HL-60 (cell line): Measurements from ENCODE around the gene FAM83G.
"Not testable (repeated sequence)": the region's sequence is repeated elsewhere in the genome, so short reads cannot be mapped to it uniquely, and the experiment has no call there.

Experiments used
- DNase-seq, 2 experiments: peaks; one replicate each; pipeline ENCODE4 v3.0.0-alpha.2; 2010 to 2020; ENCODE audit warnings: low read depth in 1 of 2, low spot score in 1 of 2
- H3K27ac ChIP-seq: fragments of 250-450 bp; sonication (Bioruptor Pico); replicated peaks from 2 replicates; pipeline ENCODE4 v1.5.1; 2020; ENCODE audit warnings: mild to moderate bottlenecking, moderate library complexity
- H3K27me3 ChIP-seq: fragments of 250-450 bp; sonication (Bioruptor Pico); 2 replicates; pipeline ENCODE4 v1.5.1; 2021; ENCODE audit warnings: mild to moderate bottlenecking, moderate library complexity; ENCODE audit not compliant: insufficient read depth, poor library complexity, severe bottlenecking
- H3K4me3 ChIP-seq: replicated peaks from 2 replicates; pipeline ENCODE4 v1.5.1; 2011; ENCODE audit warnings: mild to moderate bottlenecking, control low read depth, low read length; ENCODE audit not compliant: insufficient read depth
- CTCF ChIP-seq: IDR thresholded peaks from one replicate; pipeline ENCODE4 v1.5.1; 2011; ENCODE audit warnings: low read length, control low read depth, inconsistent platforms; ENCODE audit not compliant: insufficient read depth
- GABPA ChIP-seq: IDR thresholded peaks from 2 replicates; pipeline ENCODE4 v1.6.1; 2012; ENCODE audit warnings: low read depth
- POLR2AphosphoS5 ChIP-seq: IDR thresholded peaks from 2 replicates; pipeline ENCODE4 v1.6.1; 2012; ENCODE audit warnings: low read depth
- REST ChIP-seq: IDR thresholded peaks from 2 replicates; pipeline ENCODE4 v1.6.1; 2012; ENCODE audit warnings: low read depth; ENCODE audit not compliant: insufficient replicate concordance
- SPI1 ChIP-seq: IDR thresholded peaks from 2 replicates; pipeline ENCODE4 v1.6.1; 2012; ENCODE audit warnings: low read depth, mild to moderate bottlenecking, borderline replicate concordance
- long read RNA-seq: library from polyadenylated mRNA; unstranded; transcript quantifications from one replicate; pipeline ENCODE4 v2.0.0, GENCODE V29; 2020

Gene FAM83G
- long read RNA-seq, partial matches to known transcripts = 1 of 2 reads
- long read RNA-seq, other reads (novel, unspliced or antisense) = 1 of 2 reads

GRCh38 chr17:19004421-19005136, at the start of gene FAM83G:
Gene FAM83G (minus strand): TSS chr17:19004764. CDS start chr17:19004041, 723 bp downstream.
- no peaks in the 10 kb centered on the region for H3K27me3 ChIP-seq
- peak within 1 kb of the TSS; percentile 58 for H3K4me3 ChIP-seq
- peak; percentile 16 to 40 for DNase-seq
- H3K27ac ChIP-seq = no peak within 1 kb of the TSS
- TF ChIP-seq REST = no peak
- no peak for TF ChIP-seq GABPA
- no peak for TF ChIP-seq SPI1
- TF ChIP-seq CTCF = no peak
- no peak for TF ChIP-seq POLR2AphosphoS5

GRCh38 chr17:19048826-19049225, 44.3 kb upstream of the FAM83G start:
- H3K4me3 ChIP-seq, H3K27ac ChIP-seq, DNase-seq: not testable (repeated sequence)

DNA sequence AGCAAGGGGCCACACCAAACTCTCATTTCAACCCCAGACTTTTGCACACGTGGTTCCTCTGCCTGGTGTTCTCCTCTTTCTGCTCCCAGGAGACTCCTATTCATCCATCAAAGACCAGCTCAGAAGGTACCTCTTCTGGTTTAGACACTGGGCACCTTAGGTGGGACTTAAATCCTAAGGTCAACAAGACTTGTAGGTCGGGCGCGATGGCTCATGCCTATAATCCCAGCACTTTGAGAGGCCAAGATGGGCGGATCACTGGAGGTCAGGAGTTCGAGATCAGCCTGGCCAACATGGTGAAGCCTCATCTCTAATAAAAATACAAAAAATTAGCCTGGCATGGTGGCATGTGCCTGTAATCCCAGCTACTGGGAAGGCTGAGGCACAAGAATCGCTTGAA, 42.9 kb upstream of the FAM83G start:
- not testable (repeated sequence) for DNase-seq, H3K27me3 ChIP-seq, H3K27ac ChIP-seq, H3K4me3 ChIP-seq

More at GRCh38 chr17:19048826-19049225, 44.3 kb upstream of the FAM83G start:
- H3K27me3 ChIP-seq = not testable (repeated sequence)

GRCh38 chr17:19046782-19047375, 42.3 kb upstream of the FAM83G start, which contains the start of gene GRAP:
Gene GRAP (minus strand): TSS chr17:19046957. CDS start chr17:19046926, 31 bp downstream.
- H3K27me3 ChIP-seq, H3K27ac ChIP-seq, DNase-seq, H3K4me3 ChIP-seq: not testable (repeated sequence)

- not testable (repeated sequence) for H3K27ac ChIP-seq, H3K27me3 ChIP-seq, DNase-seq, H3K4me3 ChIP-seq
Measured at GRCh38 chr17:19044643-19045042, 40.1 kb upstream of the FAM83G start.

DNA sequence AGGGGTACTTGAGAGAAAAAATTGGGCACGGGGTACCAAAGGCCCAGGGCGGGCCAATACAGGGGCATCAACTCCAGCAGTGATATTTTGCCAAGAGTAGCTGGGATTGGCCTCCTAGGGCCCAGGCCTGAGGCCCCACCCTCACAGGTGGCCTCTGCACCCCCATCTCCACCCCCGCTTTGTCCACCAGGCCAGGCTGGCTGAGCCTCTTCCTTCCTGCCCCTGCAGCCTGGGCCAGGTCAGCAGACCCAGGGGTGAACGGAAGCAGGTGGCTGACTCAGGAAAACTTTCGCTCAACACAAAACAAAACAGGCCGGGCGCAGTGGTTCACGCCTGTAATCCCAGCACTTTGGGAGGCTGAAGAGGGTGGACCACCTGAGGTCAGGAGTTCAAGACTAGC, 38.5 kb upstream of the FAM83G start:
- not testable (repeated sequence) for DNase-seq, H3K27ac ChIP-seq, H3K4me3 ChIP-seq, H3K27me3 ChIP-seq

GRCh38 chr17:19042369-19042768, 37.8 kb upstream of the FAM83G start:
- not testable (repeated sequence) for DNase-seq, H3K4me3 ChIP-seq, H3K27ac ChIP-seq, H3K27me3 ChIP-seq

DNA sequence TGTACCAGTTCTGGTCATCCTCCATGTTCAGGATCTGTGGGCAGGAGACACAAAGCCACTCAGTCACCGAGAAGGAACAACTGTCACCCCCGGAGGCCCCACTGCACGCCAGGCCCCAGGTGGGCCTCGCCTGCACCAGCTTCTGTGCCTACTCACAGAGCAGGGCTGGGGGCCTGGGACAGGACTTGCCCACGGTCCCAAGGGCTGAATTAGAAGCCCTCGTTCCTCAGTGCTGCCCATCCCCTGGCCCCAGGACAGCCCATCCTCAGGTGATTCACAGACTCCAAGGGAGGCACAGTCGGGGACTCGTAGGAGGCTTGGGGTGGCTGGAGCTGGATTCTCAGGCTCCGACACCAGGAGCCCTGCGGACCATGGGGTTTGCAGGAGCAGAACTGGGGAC, 37.3 kb upstream of the FAM83G start:
- not testable (repeated sequence) for DNase-seq, H3K4me3 ChIP-seq, H3K27ac ChIP-seq, H3K27me3 ChIP-seq

- H3K27me3 ChIP-seq, H3K27ac ChIP-seq, H3K4me3 ChIP-seq, DNase-seq: not testable (repeated sequence)
Measured at GRCh38 chr17:19040350-19040749, 35.8 kb upstream of the FAM83G start.

DNA sequence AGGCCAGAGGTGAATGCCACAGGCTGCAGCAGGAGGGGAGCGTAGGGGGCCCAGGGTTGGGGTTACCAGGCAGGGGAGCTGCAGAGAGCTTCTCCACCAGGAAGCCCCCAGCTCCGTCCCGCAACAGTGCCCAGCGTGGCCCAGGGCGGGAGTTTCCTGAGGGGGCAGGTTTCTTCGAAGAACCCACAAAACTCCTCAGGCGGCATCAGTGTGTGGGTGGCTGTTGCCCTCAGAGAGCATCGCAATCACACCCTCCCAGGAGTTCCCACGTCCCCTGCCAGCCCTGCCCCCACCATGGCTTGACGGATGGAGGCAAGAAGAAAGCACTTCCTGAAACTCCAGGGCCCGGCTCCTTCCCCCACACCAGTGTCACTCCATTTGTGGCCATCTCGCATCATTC, 34.2 kb upstream of the FAM83G start:
- not testable (repeated sequence) for H3K27ac ChIP-seq, DNase-seq, H3K27me3 ChIP-seq, H3K4me3 ChIP-seq

- H3K27me3 ChIP-seq, H3K27ac ChIP-seq, DNase-seq, H3K4me3 ChIP-seq: not testable (repeated sequence)
Measured at GRCh38 chr17:19038007-19038406, 33.4 kb upstream of the FAM83G start.

DNA sequence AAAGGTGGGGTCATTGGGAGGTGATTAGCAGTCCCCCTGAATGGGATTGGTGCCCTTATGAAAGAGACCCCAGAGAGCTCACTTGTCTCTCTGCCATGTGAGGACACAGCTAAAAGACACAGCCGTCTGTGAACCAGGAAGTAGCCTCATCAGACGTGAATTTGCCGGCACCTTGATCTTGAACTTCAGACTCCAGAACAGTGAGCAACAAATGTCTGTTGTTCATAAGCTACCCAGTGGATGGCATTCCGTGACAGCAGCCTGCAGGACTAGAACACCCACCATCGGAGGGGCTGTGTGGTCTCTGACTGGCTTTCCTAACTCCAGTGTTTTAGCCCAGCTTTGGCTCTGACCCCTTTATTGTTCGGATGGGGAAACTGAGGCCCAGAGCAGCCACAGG, 33.0 kb upstream of the FAM83G start:
- not testable (repeated sequence) for H3K27ac ChIP-seq, DNase-seq, H3K4me3 ChIP-seq

More for the DNA sequence above, 33.0 kb upstream of the FAM83G start:
- not testable (repeated sequence) for H3K27me3 ChIP-seq
